NCI-H774 (cell line): Measurements from ENCODE around the gene TOR4A.
"Not testable (repeated sequence)": the region's sequence is repeated elsewhere in the genome, so short reads cannot be mapped to it uniquely, and the experiment has no call there.

Experiments
- DNase-seq: peaks from one replicate; lab custom pipeline; 2025; lab: John Stamatoyannopoulos, UW

Gene TOR4A

GRCh38 chr9:137252555-137253506 is 24.7 kb upstream of the TOR4A start:
- no peak for DNase-seq

GRCh38 chr9:137253717-137254623 is 23.6 kb upstream of the TOR4A start:
- DNase-seq = no peak

DNA sequence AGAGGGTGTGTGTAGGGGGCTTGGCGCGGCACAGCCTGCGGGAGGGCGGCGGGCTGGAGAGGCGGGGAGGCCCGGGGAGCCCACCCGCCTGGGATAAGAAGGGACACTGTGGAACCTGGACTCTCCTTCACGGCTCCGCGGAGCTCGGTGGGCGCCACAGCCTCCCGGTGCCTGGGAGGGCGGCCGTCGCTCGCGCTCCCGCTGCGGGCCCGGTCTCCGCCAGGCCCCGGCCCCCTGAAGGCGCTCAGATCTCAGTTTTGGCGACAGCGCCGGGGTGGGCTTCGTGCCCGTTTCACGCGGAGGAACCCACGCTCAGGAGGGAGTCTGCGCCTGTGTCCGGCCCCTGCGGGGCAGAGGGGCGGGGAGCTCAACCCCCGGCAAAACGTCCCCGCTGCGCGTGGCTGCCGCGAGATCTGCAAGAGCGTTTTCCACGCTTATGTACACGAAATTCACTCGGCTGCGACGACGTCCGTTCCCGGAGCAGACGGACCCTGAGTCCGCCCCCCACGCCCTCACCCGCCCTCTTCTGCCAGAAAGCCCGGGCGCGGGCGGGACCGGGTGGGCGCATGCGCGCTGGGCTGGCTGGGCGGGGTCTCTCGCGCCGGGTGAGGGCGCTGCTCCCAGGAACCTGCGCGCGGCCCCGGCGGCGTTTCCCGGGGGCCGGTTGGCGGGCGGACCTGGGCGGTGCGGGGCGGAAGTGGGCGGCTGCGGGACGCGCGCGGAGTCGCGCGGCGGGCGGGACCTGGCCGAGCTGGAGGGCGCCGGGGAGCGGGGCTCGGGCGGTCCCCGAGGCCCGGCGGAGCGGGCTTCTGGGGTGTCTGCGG is 22.7 kb upstream of the TOR4A start, which contains the start of gene NELFB:
TSS of gene NELFB (plus strand) at position 704 of the 824 bp plus-strand sequence.
- peak; percentile 93 for DNase-seq

DNA sequence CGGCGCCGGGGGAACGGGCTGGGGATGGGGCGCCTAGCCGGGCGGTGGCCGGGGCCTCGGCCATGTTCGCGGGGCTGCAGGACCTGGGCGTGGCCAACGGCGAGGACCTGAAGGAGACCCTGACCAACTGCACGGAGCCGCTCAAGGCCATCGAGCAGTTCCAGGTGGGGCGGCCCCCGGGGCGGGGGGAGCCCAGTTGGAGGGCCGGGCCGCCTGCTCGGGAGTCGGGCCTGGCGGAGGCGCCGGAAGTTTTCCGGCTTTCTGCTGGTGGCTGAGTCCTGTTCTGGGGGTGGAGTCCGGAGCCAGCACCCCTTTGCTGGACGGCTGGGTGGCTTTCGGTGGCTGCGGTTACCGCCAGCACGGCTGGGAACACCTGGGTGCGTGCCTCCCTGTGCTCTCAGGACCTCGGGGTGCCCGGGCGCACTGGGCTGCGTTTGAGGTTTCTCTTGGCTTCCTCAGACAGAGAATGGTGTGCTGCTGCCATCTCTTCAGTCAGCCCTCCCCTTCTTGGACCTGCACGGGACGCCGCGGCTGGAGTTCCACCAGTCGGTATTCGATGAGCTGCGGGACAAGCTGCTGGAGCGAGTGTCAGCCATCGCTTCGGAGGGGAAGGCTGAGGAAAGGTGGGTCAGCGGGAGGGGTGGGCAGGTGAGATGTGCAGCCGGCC is 21.9 kb upstream of the TOR4A start:
- peak; percentile 76 for DNase-seq

- no peak for DNase-seq
Measured at GRCh38 chr9:137256362-137256761, 21.2 kb upstream of the TOR4A start.

DNA sequence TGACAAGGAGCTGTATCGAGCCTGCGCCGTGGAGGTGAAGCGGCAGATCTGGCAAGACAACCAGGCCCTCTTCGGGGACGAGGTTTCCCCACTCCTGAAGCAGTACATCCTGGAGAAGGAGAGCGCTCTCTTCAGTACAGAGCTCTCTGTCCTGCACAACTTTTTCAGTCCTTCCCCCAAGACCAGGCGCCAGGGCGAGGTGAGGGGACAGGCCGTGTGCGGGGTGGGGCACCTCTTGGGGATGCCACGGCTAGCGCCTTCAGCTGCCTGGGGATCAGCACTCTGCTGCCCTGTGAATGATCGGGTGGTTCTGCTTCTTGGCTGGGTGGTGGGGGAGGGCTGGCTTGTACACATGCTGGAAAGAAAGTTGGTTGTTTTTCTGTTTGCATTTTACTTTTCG is 20.7 kb upstream of the TOR4A start:
- no peak for DNase-seq

- DNase-seq = not testable (repeated sequence)
Measured at GRCh38 chr9:137262173-137262908, 15.2 kb upstream of the TOR4A start.

GRCh38 chr9:137262909-137263285 is 14.6 kb upstream of the TOR4A start:
- no peak for DNase-seq

DNA sequence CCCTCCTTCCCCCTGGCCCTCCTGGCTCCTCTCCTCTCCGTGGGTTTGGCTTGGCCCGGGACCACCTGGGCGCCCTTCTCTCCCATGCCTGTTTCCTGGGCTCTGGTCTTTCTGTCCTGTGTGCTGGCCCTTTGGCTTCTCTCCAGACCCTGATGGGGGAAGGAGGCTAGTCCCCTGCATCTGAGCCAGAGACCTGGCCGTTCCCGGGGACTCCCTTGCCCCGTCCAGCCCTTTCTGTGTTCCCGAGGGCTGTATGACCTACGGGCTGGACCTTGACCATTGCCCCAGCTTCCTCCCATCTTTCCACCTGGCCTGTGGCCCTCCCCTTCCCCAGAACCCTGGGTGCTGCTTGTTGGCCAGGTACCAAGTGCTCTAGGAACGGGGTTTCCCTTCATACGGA is 14.0 kb upstream of the TOR4A start:
- DNase-seq = no peak

- no peak for DNase-seq
Measured at GRCh38 chr9:137264067-137264466, 13.5 kb upstream of the TOR4A start.

DNA sequence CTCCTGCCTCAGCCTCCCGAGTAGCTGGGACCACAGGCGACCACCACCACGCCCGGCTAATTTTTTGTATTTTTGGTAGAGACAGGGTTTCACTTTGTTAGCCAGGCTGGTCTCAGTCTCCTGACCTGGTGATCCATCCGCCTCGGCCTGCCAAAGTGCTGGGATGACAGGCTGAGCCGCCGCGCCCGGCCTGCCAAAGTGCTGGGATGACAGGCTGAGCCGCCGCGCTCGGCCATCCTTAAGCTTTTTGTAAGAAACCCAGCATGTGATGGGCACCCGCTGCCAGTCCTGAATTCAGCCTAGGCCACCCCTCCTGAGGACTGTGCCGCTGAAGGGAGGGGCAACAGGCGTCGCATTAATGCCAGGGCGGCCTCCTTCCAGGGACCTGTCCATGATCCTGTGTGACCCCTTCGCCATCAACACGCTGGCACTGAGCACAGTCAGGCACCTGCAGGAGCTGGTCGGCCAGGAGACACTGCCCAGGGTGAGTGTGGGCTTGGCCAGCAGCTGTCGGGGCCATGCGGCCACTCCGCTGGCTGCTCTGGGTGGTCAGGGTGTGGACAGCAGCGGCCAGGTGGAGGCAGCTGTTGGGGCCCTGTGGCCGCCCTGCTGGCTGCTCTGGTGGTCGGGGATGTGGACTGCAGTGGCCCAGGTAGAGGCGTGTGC is 11.9 kb upstream of the TOR4A start:
- DNase-seq = no peak

DNA sequence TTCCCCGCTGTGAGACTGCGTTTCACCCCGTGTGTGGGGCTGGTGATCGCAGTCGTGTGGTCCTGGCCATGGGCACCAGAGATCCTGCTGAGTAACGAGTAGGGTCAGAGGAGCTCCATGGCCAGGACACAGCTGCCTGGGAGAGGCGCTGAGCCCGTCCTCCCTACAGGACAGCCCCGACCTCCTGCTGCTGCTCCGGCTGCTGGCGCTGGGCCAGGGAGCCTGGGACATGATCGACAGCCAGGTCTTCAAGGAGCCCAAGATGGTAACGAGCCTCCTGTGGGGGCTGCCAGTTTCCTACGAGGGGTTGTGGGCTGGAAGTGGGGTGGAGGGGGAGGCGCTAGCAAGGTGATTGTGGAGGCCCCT is 11.4 kb upstream of the TOR4A start:
- no peak for DNase-seq

DNA sequence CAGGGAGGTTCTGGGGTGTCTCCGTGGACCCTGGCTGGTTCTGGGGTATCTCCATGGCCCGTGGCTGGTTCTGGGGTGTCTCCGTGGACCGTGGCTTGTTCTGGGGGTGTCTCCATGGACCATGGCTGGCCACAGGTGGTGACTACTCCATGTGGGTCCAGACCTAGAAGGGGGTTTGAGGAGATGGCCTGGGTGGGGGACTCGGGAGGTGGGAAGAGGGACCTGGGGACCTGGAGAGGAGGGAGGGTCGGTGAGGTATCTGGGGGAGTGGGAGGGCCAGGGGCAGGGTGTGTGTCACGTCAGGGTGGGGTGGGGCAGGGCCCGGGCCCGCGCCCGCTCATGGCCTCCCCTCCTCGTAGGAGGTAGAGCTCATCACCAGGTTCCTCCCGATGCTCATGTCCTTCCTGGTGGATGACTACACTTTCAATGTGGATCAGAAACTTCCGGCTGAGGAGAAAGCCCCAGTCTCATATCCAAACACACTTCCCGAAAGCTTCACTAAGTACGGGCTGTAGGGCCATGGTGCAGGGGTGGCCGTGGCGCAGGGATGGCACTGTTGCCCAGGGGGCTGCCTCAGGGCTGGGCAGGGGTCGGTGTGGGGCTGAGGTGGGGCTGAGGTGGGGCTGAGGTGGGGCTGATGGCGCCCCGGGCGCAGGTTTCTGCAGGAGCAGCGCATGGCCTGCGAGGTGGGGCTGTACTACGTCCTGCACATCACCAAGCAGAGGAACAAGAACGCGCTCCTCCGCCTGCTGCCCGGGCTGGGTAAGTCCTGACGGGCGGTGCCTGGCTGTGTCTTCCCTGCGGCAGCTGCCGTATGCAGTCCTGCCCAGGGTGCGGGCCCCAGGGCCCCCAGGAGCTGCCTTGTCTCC is 10.7 kb upstream of the TOR4A start:
- DNase-seq = no peak

- no peak for DNase-seq
Measured at GRCh38 chr9:137267933-137268355, 9.6 kb upstream of the TOR4A start.

DNA sequence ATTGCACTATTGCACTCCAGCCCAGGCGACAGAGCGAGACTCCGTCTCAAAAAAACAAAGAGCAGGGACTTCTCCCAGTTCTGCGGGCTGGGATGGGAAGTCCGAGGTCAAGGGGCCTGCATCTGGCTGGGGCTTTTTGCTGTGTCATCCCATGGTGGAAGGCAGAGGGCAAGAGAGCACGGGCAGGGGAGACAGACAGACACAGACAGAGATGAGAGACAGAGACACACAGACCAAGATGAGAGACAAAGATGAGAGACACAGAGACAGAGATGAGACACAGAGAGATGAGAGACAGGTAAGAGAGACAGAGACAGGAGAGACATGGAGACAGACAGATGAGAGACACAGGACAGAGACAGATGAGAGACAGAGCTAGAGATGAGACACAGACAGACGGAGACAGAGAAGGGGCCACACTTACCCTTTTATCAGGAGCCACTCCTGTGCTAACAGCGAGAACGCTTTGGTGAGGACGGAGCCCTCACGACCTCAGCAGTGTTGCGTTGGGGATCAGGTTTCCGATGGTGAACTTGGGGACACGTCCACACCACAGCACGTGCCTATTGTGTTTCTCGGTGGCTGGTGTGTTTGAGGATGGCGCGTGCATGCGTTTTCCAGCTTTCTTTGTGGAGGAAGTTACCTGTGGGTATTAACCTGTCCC is 8.9 kb upstream of the TOR4A start:
- no peak for DNase-seq

DNA sequence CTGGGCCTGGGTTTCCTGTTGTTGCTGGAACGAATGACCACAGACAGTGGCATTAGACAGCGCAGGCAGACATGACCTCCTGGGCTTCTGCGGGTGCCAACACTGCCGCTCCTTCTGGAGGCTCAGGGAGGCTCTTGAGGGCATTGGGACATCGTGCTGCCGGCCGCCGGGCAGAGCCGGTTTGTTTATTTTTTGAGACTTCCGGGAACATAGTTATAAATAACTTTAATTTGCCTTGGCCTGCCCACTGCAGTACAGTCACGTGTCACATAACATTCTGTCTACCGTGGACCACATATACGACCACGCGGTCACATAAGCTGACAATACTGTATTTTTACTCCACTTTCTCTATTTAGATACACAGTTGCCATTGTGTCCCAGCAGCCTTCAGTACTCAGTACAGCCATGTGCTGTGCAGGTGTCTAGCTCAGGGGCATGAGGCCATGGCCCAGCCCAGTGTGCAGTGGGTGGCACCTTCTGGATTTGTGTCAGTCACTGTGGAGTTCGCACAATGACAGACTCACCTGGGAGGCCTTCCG is 8.2 kb upstream of the TOR4A start:
- DNase-seq = no peak

DNA sequence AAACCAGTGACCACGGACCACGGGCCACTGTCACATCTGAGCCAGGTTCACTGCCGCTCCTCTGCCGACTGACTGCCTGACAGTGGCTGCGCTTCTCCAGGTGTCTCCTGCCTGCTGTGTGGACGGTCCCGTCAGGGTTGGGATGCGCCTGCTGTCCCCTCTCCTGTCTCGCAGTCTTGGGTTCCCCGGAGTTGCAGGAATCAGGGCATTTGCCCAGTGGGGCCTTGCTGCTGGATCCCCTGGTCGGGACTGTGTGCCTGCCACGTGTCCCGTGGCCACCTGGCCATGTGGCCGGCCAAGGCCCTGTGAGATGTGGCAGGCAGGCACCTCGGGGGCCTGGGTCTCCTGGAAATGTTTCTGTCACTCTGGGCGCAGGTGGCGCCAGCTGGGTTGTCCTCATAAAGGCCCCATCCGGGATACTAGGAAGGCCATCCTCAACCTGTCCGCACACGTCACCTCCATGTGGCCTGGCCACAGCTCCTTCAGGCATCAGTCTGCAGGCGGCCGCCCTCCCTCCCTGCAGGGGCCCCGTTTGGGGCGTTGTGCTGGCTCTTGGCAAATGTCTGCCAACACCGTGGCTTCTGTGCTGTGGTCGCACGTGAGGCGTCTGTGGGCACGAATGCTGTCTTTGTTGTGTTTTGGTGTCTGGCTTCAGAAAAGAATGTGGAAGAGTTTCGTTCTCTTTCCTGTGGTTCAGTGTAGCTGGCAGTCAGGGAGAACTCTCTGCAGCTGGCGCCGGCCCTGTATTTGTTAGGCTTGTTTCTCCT is 6.4 kb upstream of the TOR4A start:
- DNase-seq = no peak

DNA sequence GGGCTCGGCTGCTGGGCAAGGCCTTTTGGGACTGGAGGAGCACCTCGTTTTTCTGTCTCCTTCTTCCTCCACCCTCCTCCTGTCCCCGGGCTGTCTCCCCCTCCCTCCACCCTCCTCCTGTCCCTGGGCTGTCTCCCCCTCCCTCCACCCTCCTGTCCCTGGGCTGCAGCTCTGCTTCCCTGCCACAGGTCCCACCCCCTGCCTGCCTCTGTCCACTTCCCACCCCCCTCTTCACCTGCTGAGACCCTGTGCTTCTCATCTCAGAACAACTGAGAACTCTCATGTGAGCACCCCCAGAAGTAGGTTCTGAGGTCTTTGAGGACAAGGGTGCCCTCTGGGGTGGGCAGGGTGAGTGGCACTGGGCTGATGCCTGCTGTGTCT is 5.8 kb upstream of the TOR4A start:
- DNase-seq = no peak
